Thyroid gland (tissue), 4 donors: ENCODE measurements around the gene ANGPTL8. TPM values are rescaled to one million over a fixed set of nuclear protein-coding genes. Genes with fewer than 3 reads are reported as not detected.

Experiments
- DNase-seq, 2 donors: peaks; one replicate each; pipeline ENCODE4 v3.0.0-alpha.2; 2019
- H3K27ac ChIP-seq, 3 donors: fragments of 200-600 bp; sonication (generic); 1 replicate in 2 of 3; 2 replicates in 1 of 3; pipeline ENCODE4 v1.5.1; 2016 to 2019; ENCODE audit warnings: mild to moderate bottlenecking in 1 of 3, moderate library complexity in 1 of 3
- H3K27me3 ChIP-seq: fragments of 200-600 bp; sonication (generic); one replicate; pipeline ENCODE4 v1.5.1; 2019
- H3K36me3 ChIP-seq, 2 donors: fragments of 200-600 bp; sonication (generic); one replicate each; pipeline ENCODE4 v1.5.1; 2016 to 2019
- H3K4me1 ChIP-seq, 2 donors: fragments of 200-600 bp; sonication (generic); one replicate each; pipeline ENCODE4 v1.5.1; 2017 to 2019
- H3K4me3 ChIP-seq, 3 donors: fragments of 200-600 bp; sonication (generic); replicated peaks in 1 of 3; 1 replicate in 2 of 3; 2 replicates in 1 of 3; pipeline ENCODE4 v1.5.1; 2016; ENCODE audit warnings: mild to moderate bottlenecking in 1 of 3
- H3K9me3 ChIP-seq: fragments of 200-600 bp; sonication (generic); one replicate; pipeline ENCODE4 v1.5.1; 2017
- CTCF ChIP-seq, 6 experiments: fragments of 200-600 bp in 3 of 6; fragments of 450-650 bp in 3 of 6; sonication (generic) in 3 of 6; IDR thresholded peaks; one replicate each; pipeline ENCODE4 v1.5.1; 2016 to 2019; ENCODE audit warnings: antibody characterized with exemption in 6 of 6, mild to moderate bottlenecking in 2 of 6, inconsistent platforms in 1 of 6, moderate library complexity in 1 of 6
- POLR2A ChIP-seq, 2 donors: fragments of 450-650 bp; IDR thresholded peaks; one replicate each; pipeline ENCODE4 v1.6.1; 2017; ENCODE audit warnings: antibody characterized with exemption in 2 of 2, mild to moderate bottlenecking in 2 of 2, moderate library complexity in 1 of 2
- WGBS, 2 donors: methylation state at CpG; one replicate each; pipeline ENCODE4 v1.1.5; 2017; 5-methylcytosine and 5-hydroxymethylcytosine counted together
- intact Hi-C: fragments of 100-400 bp; cut with DNase I; formaldehyde crosslinking; loops from one replicate; pipeline ENCODE4 v1.15.1; 2023
- total RNA-seq, 4 donors: library from RNA; depleted of rRNA; stranded (reverse); fragments of >200 nt; gene quantifications; one replicate each; pipeline ENCODE4 v1.2.3, GENCODE V29; 2016

ANGPTL8 gene, protein sequence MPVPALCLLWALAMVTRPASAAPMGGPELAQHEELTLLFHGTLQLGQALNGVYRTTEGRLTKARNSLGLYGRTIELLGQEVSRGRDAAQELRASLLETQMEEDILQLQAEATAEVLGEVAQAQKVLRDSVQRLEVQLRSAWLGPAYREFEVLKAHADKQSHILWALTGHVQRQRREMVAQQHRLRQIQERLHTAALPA
- 1 to 10 TPM in 1 of 4 donors, not detected in 3; 3.4 TPM for total RNA-seq

- no peak within 1 kb of the TSS for H3K27ac ChIP-seq
- TF ChIP-seq POLR2A (IDR thresholded peaks at IDR 0.05) (no peak), CTCF (IDR thresholded peaks at IDR 0.05) (no peak)
Observed at GRCh38 chr19:11239377-11240000, at the start of gene ANGPTL8. Gene ANGPTL8 (plus strand): TSS chr19:11239619. CDS start chr19:11239638, 19 bp downstream.

DNA sequence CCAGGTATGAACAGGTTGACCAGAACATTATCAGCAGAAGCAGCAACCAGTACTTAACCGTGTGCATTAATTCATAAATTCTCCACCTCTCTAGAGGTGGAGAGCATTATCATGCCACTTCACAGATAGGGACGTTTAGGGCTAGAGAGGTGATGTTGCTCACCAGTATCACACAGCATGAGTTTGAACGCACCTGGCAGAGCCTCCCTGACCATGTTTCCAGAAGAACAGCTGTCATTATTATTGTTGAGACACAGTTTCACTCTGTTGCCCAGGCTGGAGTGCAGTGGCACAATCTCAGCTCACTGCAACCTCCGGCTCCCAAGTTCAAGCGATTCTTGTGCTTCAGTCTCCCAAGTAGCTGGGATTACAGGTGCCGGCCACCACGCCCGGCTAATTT, 48.9 kb upstream of the ANGPTL8 start:
- 71 to 76% methylated on average over 8 of the region's 8 CpGs for WGBS, 2 donors
- Histone ChIP-seq H3K27me3 (no peaks in the 10 kb centered on the region), H3K36me3 (peaks cover 14 to 18% of the 10 kb centered on the region in 2 donors), H3K4me3 (no peak overlapping the region), H3K9me3 (no peaks in the 10 kb centered on the region), H3K4me1 (peaks cover 23 to 62% of the 10 kb centered on the region in 2 donors), H3K27ac (peak overlapping the region; percentile 5 to 79 (median 73))
- no peak for DNase-seq
- intact Hi-C loops = no loop called here
- TF ChIP-seq POLR2A (IDR thresholded peaks at IDR 0.05) (no peak), CTCF (IDR thresholded peaks at IDR 0.05) (no peak)

More at GRCh38 chr19:11239377-11240000, at the start of gene ANGPTL8:
- intact Hi-C loops = no loop called here
- no peaks in the 10 kb centered on the region for H3K27me3 ChIP-seq
- H3K4me3 ChIP-seq = no peak within 1 kb of the TSS
- H3K4me1 ChIP-seq = peaks cover 0 to 6% of the 10 kb centered on the region in 2 donors
- no peak for DNase-seq
- H3K36me3 ChIP-seq = peaks cover 22 to 40% of the 10 kb centered on the region in 2 donors
- WGBS, 2 donors = 95% methylated on average over 13 to 21 of the region's 23 CpGs
- no peaks in the 10 kb centered on the region for H3K9me3 ChIP-seq

- TF ChIP-seq CTCF (IDR thresholded peaks at IDR 0.05) (no peak), POLR2A (IDR thresholded peaks at IDR 0.05) (no peak)
- peak; percentile 42 for DNase-seq
- Histone ChIP-seq H3K27me3 (no peaks in the 10 kb centered on the region), H3K9me3 (no peaks in the 10 kb centered on the region), H3K4me1 (peaks cover 24 to 62% of the 10 kb centered on the region in 2 donors), H3K36me3 (peaks cover 14 to 18% of the 10 kb centered on the region in 2 donors), H3K27ac (peak overlapping the region in 2 of 3 donors; percentile 73 to 79), H3K4me3 (no peak overlapping the region)
- intact Hi-C loops = no loop called here
- WGBS, 2 donors = 69% methylated on average over 7 to 8 of the region's 8 CpGs
Observed at GRCh38 chr19:11191273-11191755, 48.1 kb upstream of the ANGPTL8 start.

GRCh38 chr19:11191934-11192333, 47.5 kb upstream of the ANGPTL8 start:
- Histone ChIP-seq H3K27me3 (no peaks in the 10 kb centered on the region), H3K36me3 (peaks cover 14 to 18% of the 10 kb centered on the region in 2 donors), H3K4me3 (no peak overlapping the region), H3K4me1 (peaks cover 24 to 60% of the 10 kb centered on the region in 2 donors), H3K27ac (peak overlapping the region in 2 of 3 donors; percentile 73 to 79), H3K9me3 (no peaks in the 10 kb centered on the region)
- intact Hi-C loops = no loop called here
- 75 to 76% methylated on average over 5 of the region's 5 CpGs for WGBS, 2 donors
- no peak for DNase-seq
- TF ChIP-seq POLR2A (IDR thresholded peaks at IDR 0.05) = no peak
- no peak for TF ChIP-seq CTCF (IDR thresholded peaks at IDR 0.05)
